Neuronal stem cell (in vitro differentiated cells): ENCODE measurements around the gene BID.

Experiments
- DNase-seq: peaks from one replicate; pipeline ENCODE4 v3.0.0-alpha.2; 2013; ENCODE audit warnings: low spot score
- H2AFZ ChIP-seq: one replicate; pipeline ENCODE4 v1.6.1; 2013; ENCODE audit warnings: mild to moderate bottlenecking, low read length, inconsistent platforms
- H2AK5ac ChIP-seq: 2 replicates; pipeline ENCODE4 v1.6.1; 2013; ENCODE audit warnings: low read depth, mild to moderate bottlenecking, inconsistent platforms, low read length, moderate library complexity, mixed read lengths
- H2BK120ac ChIP-seq: 2 replicates; pipeline ENCODE4 v1.6.1; 2013; ENCODE audit warnings: low read depth, mild to moderate bottlenecking, inconsistent platforms, low read length, moderate library complexity, mixed read lengths
- H2BK12ac ChIP-seq: one replicate; pipeline ENCODE4 v1.6.1; 2013; ENCODE audit warnings: low read length, inconsistent platforms
- H2BK15ac ChIP-seq: 2 replicates; pipeline ENCODE4 v1.6.1; 2013; ENCODE audit warnings: mild to moderate bottlenecking, low read length, inconsistent platforms, mixed read lengths
- H2BK5ac ChIP-seq: one replicate; pipeline ENCODE4 v1.6.1; 2013; ENCODE audit warnings: inconsistent platforms, mild to moderate bottlenecking, low read length, moderate library complexity
- H3K14ac ChIP-seq: one replicate; pipeline ENCODE4 v1.6.1; 2013; ENCODE audit warnings: low read length, inconsistent platforms
- H3K18ac ChIP-seq: 2 replicates; pipeline ENCODE4 v1.6.1; 2013; ENCODE audit warnings: low read length, inconsistent platforms
- H3K23ac ChIP-seq: 2 replicates; pipeline ENCODE4 v1.6.1; 2013; ENCODE audit warnings: low read depth, mild to moderate bottlenecking, mixed read lengths, low read length, inconsistent platforms; ENCODE audit not compliant: poor library complexity
- H3K27ac ChIP-seq: replicated peaks from 3 replicates; pipeline ENCODE4 v1.5.1; 2013; ENCODE audit warnings: low read length, inconsistent platforms
- H3K27me3 ChIP-seq, 3 experiments: 2 replicates each; pipeline ENCODE4 v1.6.1; 2013; ENCODE audit warnings: low read length in 3 of 3, mild to moderate bottlenecking in 2 of 3, inconsistent platforms in 1 of 3, low read depth in 1 of 3, mixed read lengths in 1 of 3, moderate library complexity in 1 of 3; ENCODE audit not compliant: control insufficient read depth in 3 of 3, insufficient read depth in 3 of 3
- H3K36me3 ChIP-seq, 2 donors: replicated peaks in 1 of 2; 2 replicates each; pipeline ENCODE4 v1.6.1; 2013; ENCODE audit warnings: low read length in 2 of 2; ENCODE audit not compliant: control insufficient read depth in 2 of 2, insufficient read depth in 2 of 2
- H3K4ac ChIP-seq: 2 replicates; pipeline ENCODE4 v1.6.1; 2013; ENCODE audit warnings: inconsistent platforms, mild to moderate bottlenecking, low read length, moderate library complexity
- H3K4me1 ChIP-seq, 2 donors: 1 replicate in 1 of 2; 2 replicates in 1 of 2; pipeline ENCODE4 v1.6.1; 2013; ENCODE audit warnings: low read length in 2 of 2, low read depth in 1 of 2; ENCODE audit not compliant: control insufficient read depth in 2 of 2, insufficient read depth in 1 of 2
- H3K4me2 ChIP-seq: one replicate; pipeline ENCODE4 v1.6.1; 2013; ENCODE audit warnings: mild to moderate bottlenecking, low read length, inconsistent platforms; ENCODE audit not compliant: insufficient read depth, poor library complexity, severe bottlenecking
- H3K4me3 ChIP-seq, 2 donors: 2 replicates each; pipeline ENCODE4 v1.5.1; 2013; ENCODE audit warnings: low read length in 2 of 2, mild to moderate bottlenecking in 2 of 2, inconsistent platforms in 1 of 2, moderate library complexity in 1 of 2
- H3K79me1 ChIP-seq: one replicate; pipeline ENCODE4 v1.6.1; 2013; ENCODE audit warnings: low read depth, mild to moderate bottlenecking, inconsistent platforms, low read length, moderate library complexity
- H3K9ac ChIP-seq: one replicate; pipeline ENCODE4 v1.6.1; 2013; ENCODE audit warnings: mild to moderate bottlenecking, low read depth, low read length, inconsistent platforms; ENCODE audit not compliant: poor library complexity
- H3K9me3 ChIP-seq, 2 donors: replicated peaks in 1 of 2; 2 replicates each; pipeline versions ENCODE3 to v1.6.1; 2013; ENCODE audit warnings: low read length in 2 of 2, mild to moderate bottlenecking in 2 of 2, inconsistent platforms in 1 of 2, low read depth in 1 of 2, mixed read lengths in 1 of 2, moderate library complexity in 1 of 2; ENCODE audit not compliant: control insufficient read depth in 2 of 2, insufficient read depth in 1 of 2
- H4K8ac ChIP-seq: one replicate; pipeline ENCODE4 v1.6.1; 2013; ENCODE audit warnings: low read depth, mild to moderate bottlenecking, inconsistent platforms, low read length, moderate library complexity
- H4K91ac ChIP-seq: one replicate; pipeline ENCODE4 v1.6.1; 2013; ENCODE audit warnings: low read length, low read depth, mild to moderate bottlenecking, inconsistent platforms; ENCODE audit not compliant: poor library complexity
- WGBS, 2 donors: extraction: QIAGEN DNeasy Blood & Tissue Kit; methylation state at CpG; one replicate each; pipeline ENCODE4 v1.1.7; 2013; ENCODE audit warnings: missing lambda C conversion rate in 2 of 2, mixed read lengths in 1 of 2; ENCODE audit not compliant: insufficient read length in 2 of 2, insufficient replicate concordance in 1 of 2; ENCODE audit errors: extremely low coverage in 2 of 2; 5-methylcytosine and 5-hydroxymethylcytosine counted together

Gene BID

GRCh38 chr22:17786435-17787161, 12.3 kb upstream of the BID start:
- H3K14ac ChIP-seq, result no peak overlapping the region
- DNase-seq, result peak; percentile 71
- H3K4me3 ChIP-seq, result peak overlapping the region in 1 of 2 donors; percentile 12
- no peak overlapping the region for H4K91ac ChIP-seq
- peak overlapping the region; percentile 11 for H2BK12ac ChIP-seq
- peaks cover 0 to 8% of the 10 kb centered on the region in 2 donors for H3K36me3 ChIP-seq
- H2BK15ac ChIP-seq, result no peak overlapping the region
- no peak overlapping the region for H3K4me2 ChIP-seq
- H3K23ac ChIP-seq, result no peak overlapping the region
- H3K27ac ChIP-seq, result peak overlapping the region; percentile 83
- H2BK120ac ChIP-seq, result no peak overlapping the region
- H2BK5ac ChIP-seq, result no peak overlapping the region
- no peak overlapping the region for H4K8ac ChIP-seq
- peaks cover 0 to 1% of the 10 kb centered on the region in 2 donors for H3K9me3 ChIP-seq
- H2AK5ac ChIP-seq, result peak overlapping the region; percentile 10
- peaks cover 12% of the 10 kb centered on the region in 2 donors for H3K4me1 ChIP-seq
- peak overlapping the region; percentile 1 for H3K4ac ChIP-seq
- peak overlapping the region; percentile 4 for H3K18ac ChIP-seq
- WGBS, 2 donors, result no CpG with 5 or more reads among the region's 18 CpGs
- no peak overlapping the region for H3K9ac ChIP-seq
- no peaks in the 10 kb centered on the region for H3K27me3 ChIP-seq
- H2AFZ ChIP-seq, result peak overlapping the region; percentile 60
- no peaks in the 10 kb centered on the region for H3K79me1 ChIP-seq

GRCh38 chr22:17785185-17786184, 11.2 kb upstream of the BID start:
- no peak for DNase-seq
- Histone ChIP-seq H3K14ac (no peak overlapping the region), H2BK5ac (peak overlapping the region; percentile 79), H3K9ac (no peak overlapping the region), H2BK15ac (peak overlapping the region; percentile 97), H3K4ac (peak overlapping the region; percentile 84), H3K4me3 (peak overlapping the region in 1 of 2 donors; percentile 27), H2BK120ac (peak overlapping the region; percentile 69), H3K4me2 (no peak overlapping the region), H3K79me1 (no peaks in the 10 kb centered on the region), H3K27ac (no peak overlapping the region), H3K4me1 (peaks cover 12% of the 10 kb centered on the region in 2 donors), H3K36me3 (peaks cover 0 to 5% of the 10 kb centered on the region in 2 donors), H2AFZ (no peak overlapping the region), H3K18ac (peak overlapping the region; percentile 87), H3K9me3 (peaks cover 3 to 5% of the 10 kb centered on the region in 2 donors), H3K23ac (peak overlapping the region; percentile 3), H4K91ac (peak overlapping the region; percentile 64), H4K8ac (no peak overlapping the region), H2AK5ac (peak overlapping the region; percentile 99), H2BK12ac (peak overlapping the region; percentile 91), H3K27me3 (no peaks in the 10 kb centered on the region)
- no CpG with 5 or more reads among the region's 37 CpGs for WGBS, 2 donors

- no peaks in the 10 kb centered on the region for H3K79me1 ChIP-seq
- peak overlapping the region; percentile 58 for H2BK12ac ChIP-seq
- no peak overlapping the region for H3K4me3 ChIP-seq
- peaks cover 3 to 5% of the 10 kb centered on the region in 2 donors for H3K9me3 ChIP-seq
- no peaks in the 10 kb centered on the region for H3K36me3 ChIP-seq
- no peak overlapping the region for H4K8ac ChIP-seq
- H3K9ac ChIP-seq, result no peak overlapping the region
- peak overlapping the region; percentile 24 for H4K91ac ChIP-seq
- H3K4me1 ChIP-seq, result peaks cover 14 to 16% of the 10 kb centered on the region in 2 donors
- H2BK5ac ChIP-seq, result no peak overlapping the region
- no peak overlapping the region for H3K14ac ChIP-seq
- H3K4ac ChIP-seq, result peak overlapping the region; percentile 91
- no peak overlapping the region for H2BK120ac ChIP-seq
- no peaks in the 10 kb centered on the region for H3K27me3 ChIP-seq
- no peak overlapping the region for H3K27ac ChIP-seq
- H3K4me2 ChIP-seq, result no peak overlapping the region
- peak overlapping the region; percentile 99 for H2AK5ac ChIP-seq
- DNase-seq, result no peak
- no CpG with 5 or more reads among the region's 11 CpGs for WGBS, 2 donors
- H2BK15ac ChIP-seq, result peak overlapping the region; percentile 41
- peak overlapping the region; percentile 3 for H3K23ac ChIP-seq
- H2AFZ ChIP-seq, result no peak overlapping the region
- peak overlapping the region; percentile 45 for H3K18ac ChIP-seq
Observed at GRCh38 chr22:17784776-17785175, 10.5 kb upstream of the BID start.
